HL-60 (cell line): ENCODE data around the gene EGFR.

Experiments
- CTCF ChIP-seq: IDR thresholded peaks from one replicate; pipeline ENCODE4 v1.5.1; 2011; ENCODE audit warnings: low read length, control low read depth, inconsistent platforms; ENCODE audit not compliant: insufficient read depth
- POLR2AphosphoS5 ChIP-seq: IDR thresholded peaks from 2 replicates; pipeline ENCODE4 v1.6.1; 2012; ENCODE audit warnings: low read depth
- REST ChIP-seq: IDR thresholded peaks from 2 replicates; pipeline ENCODE4 v1.6.1; 2012; ENCODE audit warnings: low read depth; ENCODE audit not compliant: insufficient replicate concordance

- TF ChIP-seq CTCF (no peak), POLR2AphosphoS5 (no peak), REST (no peak)
Measured at GRCh38 chr7:55081068-55081467, 62.3 kb downstream of the EGFR start.
